ENCODE data around the gene NPEPL1.

- TF ChIP-seq CTCF (IDR thresholded peaks at IDR 0.05; ENCODE audit: control extremely low read depth in 1 of 3, insufficient read depth in 1 of 3, low read depth in 1 of 3, low read length in 3 of 3) = no peak
- TF ChIP-seq TAF1 (IDR thresholded peaks at IDR 0.05; ENCODE audit: low read depth, low read length) = no peak
- TF ChIP-seq EP300 (IDR thresholded peaks at IDR 0.05; ENCODE audit: borderline replicate concordance in 1 of 2, low read depth in 2 of 2, low read length in 2 of 2) = no peak
- no peak for TF ChIP-seq GABPA (IDR thresholded peaks at IDR 0.05; ENCODE audit: borderline replicate concordance, insufficient read depth, low read length)
- no peak for TF ChIP-seq POLR2A (IDR thresholded peaks at IDR 0.05; ENCODE audit: control extremely low read depth in 1 of 2, low read depth in 2 of 2, low read length in 2 of 2)
- no peak for TF ChIP-seq E2F6 (IDR thresholded peaks at IDR 0.05)
- no peak for TF ChIP-seq POLR2AphosphoS5 (IDR thresholded peaks at IDR 0.05; ENCODE audit: low read depth, low read length)
- TF ChIP-seq HDAC2 (IDR thresholded peaks at IDR 0.05; ENCODE audit: borderline replicate concordance in 1 of 2, low read depth in 2 of 2, low read length in 2 of 2) = no peak
- TF ChIP-seq MAFK (IDR thresholded peaks at IDR 0.05; ENCODE audit: low read depth, low read length) = no peak
- TF ChIP-seq RAD21 (IDR thresholded peaks at IDR 0.05 in 1 of 2, conservative IDR thresholded peaks at IDR 0.05 in 1 of 2; ENCODE audit: low read depth in 2 of 2, low read length in 2 of 2) = no peak
Observed at GRCh38 chr20:58664331-58664730, 28.3 kb upstream of the NPEPL1 start.

All from H1 (cell line).